A549 (cell line): ENCODE results near the gene FAH. TPM values are rescaled to one million over a fixed set of nuclear protein-coding genes. Genes with fewer than 3 reads are reported as not detected.

Experiments used
- ATAC-seq, 2 experiments: fragments of 200-7000 bp in 1 of 2; fragments of >200 bp in 1 of 2; cut with Nextera tagmentation in 1 of 2; cut with Tn5 transposase in 1 of 2; 3 replicates each; pipeline versions ENCODE4 v1.8.0 to v1.9.1; 2018 to 2020; ENCODE audit warnings: mild to moderate bottlenecking in 1 of 2, moderate library complexity in 1 of 2
- CTCF ChIA-PET: fragments of 300-600 bp; sonication (Branson Sonifier 250); formaldehyde crosslinking; extraction: SDS; loops from one replicate; lab custom pipeline; 2021; ENCODE audit warnings: antibody characterized with exemption, inconsistent platforms; lab: Yijun Ruan, JAX
- POLR2A ChIA-PET: fragments of 350-600 bp; formaldehyde crosslinking; extraction: SDS; loops from one replicate; lab custom pipeline; 2021; ENCODE audit warnings: antibody characterized with exemption, inconsistent platforms; lab: Yijun Ruan, JAX
- DNase-seq, 2 experiments: peaks; one replicate each; pipeline versions ENCODE4 v3.0.0 to v3.0.0-alpha.2; 2011 to 2016; ENCODE audit warnings: low read depth in 1 of 2, low spot score in 1 of 2
- FAIRE-seq: peaks from 2 replicates; lab custom pipeline; 2011; peaks lifted over from hg19 to GRCh38; lab: Jason Lieb, UNC
- H3K27ac ChIP-seq, 2 experiments: fragments of >200 bp; sonication (Bioruptor Twin); formaldehyde crosslinking; 3 replicates each; pipeline ENCODE4 v1.5.1; 2016 to 2017
- H3K4me1 ChIP-seq: fragments of >200 bp; sonication (Bioruptor Twin); formaldehyde crosslinking; 3 replicates; pipeline ENCODE4 v1.6.1; 2016
- H3K4me2 ChIP-seq: fragments of >200 bp; sonication (Bioruptor Twin); formaldehyde crosslinking; 3 replicates; pipeline ENCODE4 v1.6.1; 2016
- H3K4me3 ChIP-seq: fragments of >200 bp; sonication (Bioruptor Twin); formaldehyde crosslinking; 3 replicates; pipeline ENCODE4 v1.5.1; 2016
- H3K9me3 ChIP-seq: fragments of >200 bp; sonication (Bioruptor Twin); formaldehyde crosslinking; 3 replicates; pipeline ENCODE4 v1.6.1; 2016
- BCL3 ChIP-seq: fragments of >200 bp; sonication (Bioruptor Twin); formaldehyde crosslinking; IDR thresholded peaks from 3 replicates; pipeline ENCODE4 v1.6.1; 2016
- CHD4 ChIP-seq: fragments of 200-600 bp; sonication (generic); IDR thresholded peaks from 2 replicates; pipeline ENCODE4 v1.6.1; 2016; ENCODE audit warnings: antibody characterized with exemption, mild to moderate bottlenecking, borderline replicate concordance
- CTCF ChIP-seq: fragments of >200 bp; sonication (Bioruptor Twin); formaldehyde crosslinking; IDR thresholded peaks from 3 replicates; pipeline ENCODE4 v1.5.1; 2016
- EHF ChIP-seq: fragments of 250-450 bp; sonication (Bioruptor Pico); IDR thresholded peaks from 2 replicates; pipeline ENCODE4 v1.5.0; 2020; ENCODE audit warnings: mild to moderate bottlenecking
- EP300 ChIP-seq, 2 experiments: fragments of >200 bp; sonication (Bioruptor Twin); formaldehyde crosslinking; IDR thresholded peaks; 2 replicates in 1 of 2; 3 replicates in 1 of 2; pipeline ENCODE4 v1.6.1; 2016 to 2017
- ESRRA ChIP-seq: fragments of 150-350 bp; IDR thresholded peaks from 2 replicates; pipeline ENCODE4 v1.6.1; 2014; ENCODE audit warnings: mild to moderate bottlenecking, low read length, borderline replicate concordance
- FOSB ChIP-seq: fragments of 250-450 bp; sonication (Bioruptor Pico); IDR thresholded peaks from 2 replicates; pipeline ENCODE4 v1.5.0; 2020; ENCODE audit warnings: mild to moderate bottlenecking, moderate library complexity
- HOXA7 ChIP-seq: fragments of 250-450 bp; sonication (Bioruptor Pico); IDR thresholded peaks from 2 replicates; pipeline ENCODE4 v1.5.0; 2020; ENCODE audit warnings: mild to moderate bottlenecking, moderate library complexity
- JUN ChIP-seq, 2 experiments: fragments of >200 bp; sonication (Bioruptor Twin); formaldehyde crosslinking; IDR thresholded peaks; 2 replicates in 1 of 2; 3 replicates in 1 of 2; pipeline ENCODE4 v1.6.1; 2016 to 2017
- KDM1A ChIP-seq: fragments of 200-600 bp; sonication (generic); IDR thresholded peaks from 2 replicates; pipeline ENCODE4 v1.6.1; 2016; ENCODE audit warnings: low read depth, mild to moderate bottlenecking
- KDM5A ChIP-seq: fragments of 200-600 bp; sonication (generic); IDR thresholded peaks from 2 replicates; pipeline ENCODE4 v1.6.1; 2016; ENCODE audit warnings: antibody characterized with exemption, mild to moderate bottlenecking
- MAFK ChIP-seq: fragments of 450-650 bp; IDR thresholded peaks from 2 replicates; pipeline ENCODE4 v1.6.1; 2014; ENCODE audit not compliant: partially characterized antibody
- MAZ ChIP-seq: fragments of 150-350 bp; IDR thresholded peaks from 2 replicates; pipeline ENCODE4 v1.6.1; 2014; ENCODE audit warnings: antibody characterized with exemption, low read depth, low read length, borderline replicate concordance
- NFE2L2 ChIP-seq: fragments of 150-350 bp; conservative IDR thresholded peaks from 2 replicates; pipeline ENCODE4 v1.6.1; 2014; ENCODE audit warnings: low read length
- NPAS2 ChIP-seq: fragments of 250-450 bp; sonication (Bioruptor Pico); IDR thresholded peaks from 2 replicates; pipeline ENCODE4 v1.8.0; 2022; ENCODE audit warnings: mild to moderate bottlenecking, moderate library complexity, borderline replicate concordance
- NR3C1 ChIP-seq: fragments of >200 bp; sonication (Bioruptor Twin); formaldehyde crosslinking; IDR thresholded peaks from 3 replicates; pipeline ENCODE4 v1.6.1; 2017
- POLR2AphosphoS2 ChIP-seq: conservative IDR thresholded peaks from 2 replicates; pipeline ENCODE4 v1.6.1; 2012; ENCODE audit warnings: low read length, improper control_type of control experiment, inconsistent platforms
- RCOR1 ChIP-seq: fragments of 150-350 bp; IDR thresholded peaks from 2 replicates; pipeline ENCODE4 v1.6.1; 2014; ENCODE audit warnings: antibody characterized with exemption, low read length, low read depth
- TP53 ChIP-seq: fragments of 250-450 bp; sonication (Bioruptor Pico); IDR thresholded peaks from 2 replicates; pipeline ENCODE4 v1.5.0; 2021; ENCODE audit warnings: mild to moderate bottlenecking, moderate library complexity
- USF2 ChIP-seq: fragments of 450-650 bp; IDR thresholded peaks from 2 replicates; pipeline ENCODE4 v1.6.1; 2014; ENCODE audit warnings: antibody characterized with exemption
- ZNF302 ChIP-seq: fragments of 250-450 bp; sonication (Bioruptor Pico); IDR thresholded peaks from 2 replicates; pipeline ENCODE4 v1.9.0; 2021; ENCODE audit warnings: inconsistent platforms, mild to moderate bottlenecking, moderate library complexity
- ZSCAN20 ChIP-seq: fragments of 250-450 bp; sonication (Bioruptor Pico); IDR thresholded peaks from 2 replicates; pipeline ENCODE4 v1.8.0; 2022; ENCODE audit warnings: mild to moderate bottlenecking, moderate library complexity
- WGBS: methylation state at CpG from one replicate; pipeline ENCODE4 v1.1.6; 2017; ENCODE audit errors: missing lambda C conversion rate; 5-methylcytosine and 5-hydroxymethylcytosine counted together
- polyA plus RNA-seq, 4 experiments: library from polyadenylated mRNA; depleted of rRNA in 3 of 4; stranded (reverse); fragments of >200 nt; fragmentation: RNase III in 1 of 4; extraction: RNeasy Plus Mini Kit Qiagen cat#74134 plus additional on column Dnase treatment in 1 of 4; gene quantifications; 2 replicates in 3 of 4; 3 replicates in 1 of 4; pipeline ENCODE4 v1.2.3, GENCODE V29; 2011 to 2017
- TF ChIP-seq, protein P1 (sequence below): fragments of 250-450 bp; sonication (Bioruptor Pico); IDR thresholded peaks from 2 replicates; pipeline ENCODE4 v1.5.0; 2020; ENCODE audit warnings: low read depth, mild to moderate bottlenecking, moderate library complexity

FAH gene
- polyA plus RNA-seq, 2 of the 4 experiments (the other 2 are of a cell fraction), result 27.3 to 31.9 TPM

DNA sequence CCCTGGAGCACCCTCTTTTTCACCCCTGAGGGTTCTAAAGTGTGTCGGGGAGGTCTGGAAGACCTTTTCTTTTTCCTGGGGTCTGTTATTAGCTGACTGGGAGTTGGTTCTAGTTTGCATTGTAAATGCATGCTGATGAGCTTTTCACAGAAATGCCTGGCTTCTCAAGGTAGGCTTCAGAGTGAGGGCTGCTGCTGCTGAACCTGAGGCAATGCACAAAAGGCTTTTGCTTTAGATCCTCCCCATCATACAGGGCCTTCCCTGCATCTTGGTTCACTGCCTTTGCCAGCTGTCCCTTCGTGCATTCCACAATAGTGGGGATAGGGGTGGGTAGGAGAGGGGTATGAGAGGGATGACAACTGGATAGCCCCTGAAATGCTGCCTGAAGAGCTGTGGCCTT lies 46.6 kb downstream of the FAH start:
- DNase-seq (no peak), FAIRE-seq (no peak), ATAC-seq (no peak)
- Histone ChIP-seq H3K4me1 (no peaks in the 10 kb centered on the region), H3K4me2 (no peak overlapping the region), H3K27ac (no peak overlapping the region), H3K4me3 (no peak overlapping the region), H3K9me3 (no peaks in the 10 kb centered on the region)
- WGBS, result 29% methylated on average over 2 of the region's 2 CpGs
- ChIA-PET CTCF (interaction anchor here (1.0 to 1.2 kb wide), 3 partner anchors 14 to 818 kb away, joined by 3 to 4 read pairs (median 3); no protein-coding TSS in a partner anchor), POLR2A (no interaction called here)
- TF ChIP-seq MAZ (no peak), FOSB (no peak), KDM5A (no peak)

- FAIRE-seq (no peak), DNase-seq (no peak), ATAC-seq (no peak)
- POLR2A ChIA-PET, result no interaction called here
- no peaks in the 10 kb centered on the region for H3K9me3 ChIP-seq
- H3K4me3 ChIP-seq, result no peak overlapping the region
- WGBS, result 49% methylated on average over 3 of the region's 3 CpGs
- no peaks in the 10 kb centered on the region for H3K4me1 ChIP-seq
- CTCF ChIA-PET, result interaction anchor here (1.0 to 1.2 kb wide), 3 partner anchors 15 to 819 kb away, joined by 3 to 4 read pairs (median 3); no protein-coding TSS in a partner anchor
- no peak overlapping the region for H3K27ac ChIP-seq
- H3K4me2 ChIP-seq, result no peak overlapping the region
- TF ChIP-seq EP300 (IDR thresholded peaks at IDR 0.05) (no peak), RCOR1 (no peak), MAFK (peak; percentile 72), NR3C1 (no peak), BCL3 (no peak), ZSCAN20 (no peak), POLR2AphosphoS2 (no peak)
- TF ChIP-seq, all 56 proteins: peak for 1
Measured at GRCh38 chr15:80199869-80200268, 47.1 kb downstream of the FAH start.

DNA sequence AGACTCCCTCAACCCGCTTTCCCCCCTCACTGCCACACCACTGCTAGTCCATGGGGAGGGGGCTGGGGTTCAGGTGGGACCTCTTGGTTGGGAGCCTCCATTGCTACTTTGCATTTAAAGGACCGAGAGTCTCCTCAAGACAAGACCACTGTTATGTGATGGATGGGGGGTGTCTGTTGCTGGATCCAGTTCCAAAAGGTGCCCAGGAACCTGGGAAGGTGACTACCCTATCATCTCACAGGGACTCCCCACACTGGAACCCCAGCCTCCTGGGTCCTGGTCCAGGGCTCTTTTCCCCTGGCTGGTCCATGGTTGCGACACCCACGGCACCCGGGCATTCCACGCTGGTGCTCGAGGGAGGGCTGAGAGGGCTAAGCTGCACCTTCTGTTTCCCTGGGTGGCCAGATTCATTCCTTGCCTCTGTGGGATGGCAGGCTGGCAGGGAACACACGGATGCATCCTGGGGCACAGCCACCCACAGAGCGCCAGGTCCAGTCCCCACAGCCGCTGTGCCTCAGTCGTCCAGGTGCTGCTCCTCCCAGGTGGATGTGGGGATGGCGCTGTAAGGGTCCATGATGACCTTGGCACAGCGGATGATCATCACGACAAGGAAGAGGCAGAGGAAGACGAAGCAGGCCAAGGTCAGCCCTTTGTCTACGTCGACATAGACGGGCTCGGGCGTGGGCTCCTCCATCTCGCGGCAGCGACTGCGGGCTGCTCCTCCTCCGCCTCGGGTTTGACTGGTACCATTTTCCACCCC lies 48.6 kb downstream of the FAH start:
- FAIRE-seq, result no peak
- WGBS, result 63% methylated on average over 26 of the region's 26 CpGs

More for the DNA sequence above, 48.6 kb downstream of the FAH start:
- CTCF ChIA-PET, result interaction anchor here (1.5 kb wide), 1 partner anchor 208 kb away, joined by 3 read pairs; no protein-coding TSS in a partner anchor
- no peaks in the 10 kb centered on the region for H3K9me3 ChIP-seq
- no peak for DNase-seq
- no peak; a peak in 1 of 6 replicates for ATAC-seq
- H3K27ac ChIP-seq, result no peak overlapping the region
- TF ChIP-seq ZNF302 (CRISPR knock-in tag) (no peak), USF2 (no peak), HOXA7 (CRISPR knock-in tag) (no peak), KDM1A (no peak), ESRRA (no peak), MAZ (no peak), JUN (IDR thresholded peaks at IDR 0.05) (no peak), EHF (CRISPR knock-in tag) (no peak), CTCF (no peak), NPAS2 (CRISPR knock-in tag) (no peak), NFE2L2 (no peak), CHD4 (no peak), TP53 (no peak)
- TF ChIP-seq, protein P1, sequence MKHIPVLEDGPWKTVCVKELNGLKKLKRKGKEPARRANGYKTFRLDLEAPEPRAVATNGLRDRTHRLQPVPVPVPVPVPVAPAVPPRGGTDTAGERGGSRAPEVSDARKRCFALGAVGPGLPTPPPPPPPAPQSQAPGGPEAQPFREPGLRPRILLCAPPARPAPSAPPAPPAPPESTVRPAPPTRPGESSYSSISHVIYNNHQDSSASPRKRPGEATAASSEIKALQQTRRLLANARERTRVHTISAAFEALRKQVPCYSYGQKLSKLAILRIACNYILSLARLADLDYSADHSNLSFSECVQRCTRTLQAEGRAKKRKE (CRISPR knock-in tag), result no peak
- no peak overlapping the region for H3K4me2 ChIP-seq
- no peaks in the 10 kb centered on the region for H3K4me1 ChIP-seq
- POLR2A ChIA-PET, result no interaction called here
- no peak overlapping the region for H3K4me3 ChIP-seq
